Neural progenitor cell (in vitro differentiated cells): ENCODE data around the gene CCDC112. TPM values are rescaled to one million over a fixed set of nuclear protein-coding genes. Genes with fewer than 3 reads are reported as not detected.

Source experiments
- DNase-seq: peaks from one replicate; pipeline ENCODE4 v3.0.0-alpha.2; 2016; ENCODE audit warnings: low spot score
- H2AFZ ChIP-seq: fragments of 200-600 bp; sonication (generic); replicated peaks from 2 replicates; pipeline ENCODE4 v1.6.1; 2016; ENCODE audit warnings: antibody characterized with exemption
- H3F3A ChIP-seq: fragments of 200-600 bp; sonication (generic); 2 replicates; pipeline ENCODE4 v1.6.1; 2016; ENCODE audit warnings: antibody characterized with exemption, low read depth
- H3K27ac ChIP-seq: fragments of 200-600 bp; sonication (generic); 2 replicates; pipeline ENCODE4 v1.5.1; 2016; ENCODE audit warnings: mild to moderate bottlenecking
- H3K27me3 ChIP-seq: fragments of 200-600 bp; sonication (generic); 2 replicates; pipeline ENCODE4 v1.6.1; 2016; ENCODE audit warnings: mild to moderate bottlenecking, moderate library complexity
- H3K36me3 ChIP-seq: fragments of 200-600 bp; sonication (generic); 2 replicates; pipeline ENCODE4 v1.5.1; 2016
- H3K4me1 ChIP-seq: fragments of 200-600 bp; sonication (generic); 2 replicates; pipeline ENCODE4 v1.6.1; 2016; ENCODE audit warnings: mixed run types
- H3K4me2 ChIP-seq: fragments of 200-600 bp; sonication (generic); 2 replicates; pipeline ENCODE4 v1.6.1; 2016
- H3K4me3 ChIP-seq: fragments of 200-600 bp; sonication (generic); 2 replicates; pipeline ENCODE4 v1.5.1; 2016
- H3K79me2 ChIP-seq: fragments of 200-600 bp; sonication (generic); 2 replicates; pipeline ENCODE4 v1.6.1; 2016; ENCODE audit warnings: low read depth
- H3K9ac ChIP-seq: fragments of 200-600 bp; sonication (generic); 2 replicates; pipeline ENCODE4 v1.6.1; 2016
- H3K9me3 ChIP-seq: fragments of 200-600 bp; sonication (generic); 2 replicates; pipeline ENCODE4 v1.5.1; 2016; ENCODE audit warnings: low read depth
- H4K20me1 ChIP-seq: fragments of 200-600 bp; sonication (generic); 2 replicates; pipeline ENCODE4 v1.6.1; 2016; ENCODE audit warnings: low read depth
- H3K27ac Mint-ChIP-seq: 3 replicates; pipeline ENCODE4 v1.8.0; 2021; ENCODE audit warnings: mixed read lengths
- H3K27me3 Mint-ChIP-seq: 2 replicates; pipeline ENCODE4 v1.8.0; 2022; ENCODE audit warnings: low read depth, mild to moderate bottlenecking, inconsistent platforms, moderate library complexity, mixed read lengths; ENCODE audit not compliant: insufficient read depth
- H3K36me3 Mint-ChIP-seq: 3 replicates; pipeline ENCODE4 v1.8.0; 2021; ENCODE audit warnings: mixed read lengths
- H3K4me1 Mint-ChIP-seq: 3 replicates; pipeline ENCODE4 v1.8.0; 2021; ENCODE audit warnings: mixed read lengths
- H3K4me3 Mint-ChIP-seq: 3 replicates; pipeline ENCODE4 v1.8.0; 2021; ENCODE audit warnings: mild to moderate bottlenecking, moderate library complexity, mixed read lengths
- H3K9me3 Mint-ChIP-seq: 3 replicates; pipeline ENCODE4 v1.8.0; 2020; ENCODE audit warnings: mixed read lengths
- CTCF ChIP-seq: fragments of 200-600 bp; sonication (generic); IDR thresholded peaks from 2 replicates; pipeline ENCODE4 v1.5.1; 2017; ENCODE audit warnings: antibody characterized with exemption, mild to moderate bottlenecking
- EZH2 ChIP-seq: fragments of 200-600 bp; sonication (generic); IDR thresholded peaks from 2 replicates; pipeline ENCODE4 v1.6.1; 2017; ENCODE audit warnings: antibody characterized with exemption, mild to moderate bottlenecking, moderate library complexity
- EZH2phosphoT487 ChIP-seq: fragments of 200-600 bp; sonication (generic); IDR thresholded peaks from 2 replicates; pipeline ENCODE4 v1.6.1; 2017; ENCODE audit warnings: antibody characterized with exemption
- total RNA-seq: library from RNA; depleted of rRNA; stranded (reverse); fragments of >200 nt; gene quantifications from 2 replicates; pipeline ENCODE4 v1.2.3, GENCODE V29; 2015; ENCODE audit warnings: low replicate concordance

CCDC112 gene
- 22.0 and 33.6 TPM in 2 replicates for total RNA-seq

GRCh38 chr5:115296124-115297022 lies at the start of gene CCDC112:
TSS of gene CCDC112 (minus strand) at chr5:115296654. CDS start at chr5:115296543, 111 bp downstream.
- no peaks in the 10 kb centered on the region for H3K36me3 ChIP-seq
- peaks cover 19% of the 10 kb centered on the region for H3K36me3 Mint-ChIP-seq
- peak within 1 kb of the TSS; percentile 24 for H3K9ac ChIP-seq
- H3K9me3 Mint-ChIP-seq, result peaks cover 17% of the 10 kb centered on the region
- peak within 1 kb of the TSS; percentile 81 for H2AFZ ChIP-seq
- H4K20me1 ChIP-seq, result no peaks in the 10 kb centered on the region
- peak within 1 kb of the TSS; percentile 97 for H3K4me3 Mint-ChIP-seq
- peak within 1 kb of the TSS; percentile 71 for H3K4me3 ChIP-seq
- peak within 1 kb of the TSS; percentile 87 for H3K4me2 ChIP-seq
- H3F3A ChIP-seq, result peaks cover 7% of the 10 kb centered on the region
- no peak within 1 kb of the TSS for H3K27ac ChIP-seq
- peaks cover 9% of the 10 kb centered on the region for H3K4me1 ChIP-seq
- H3K4me1 Mint-ChIP-seq, result peaks cover 3% of the 10 kb centered on the region
- peak; percentile 25 for TF ChIP-seq EZH2
- TF ChIP-seq CTCF, result no peak
- H3K9me3 ChIP-seq, result no peaks in the 10 kb centered on the region
- peak; percentile 89 for DNase-seq
- peaks cover 41% of the 10 kb centered on the region for H3K79me2 ChIP-seq
- H3K27me3 Mint-ChIP-seq, result peaks cover 2% of the 10 kb centered on the region
- H3K27ac Mint-ChIP-seq, result peak within 1 kb of the TSS; percentile 38
- H3K27me3 ChIP-seq, result no peaks in the 10 kb centered on the region

- Mint-ChIP-seq H3K27ac (no peak overlapping the region), H3K4me1 (peaks cover 2% of the 10 kb centered on the region), H3K4me3 (no peak overlapping the region), H3K27me3 (peaks cover 5% of the 10 kb centered on the region), H3K9me3 (no peaks in the 10 kb centered on the region), H3K36me3 (no peaks in the 10 kb centered on the region)
- H3K4me2 ChIP-seq, result no peak overlapping the region
- no peaks in the 10 kb centered on the region for H3K36me3 ChIP-seq
- no peak overlapping the region for H3K4me3 ChIP-seq
- no peaks in the 10 kb centered on the region for H3K27me3 ChIP-seq
- no peak overlapping the region for H3K9ac ChIP-seq
- no peaks in the 10 kb centered on the region for H3F3A ChIP-seq
- H4K20me1 ChIP-seq, result no peaks in the 10 kb centered on the region
- H3K79me2 ChIP-seq, result no peaks in the 10 kb centered on the region
- H2AFZ ChIP-seq, result no peak overlapping the region
- H3K9me3 ChIP-seq, result no peaks in the 10 kb centered on the region
- H3K27ac ChIP-seq, result no peak overlapping the region
- no peak for DNase-seq
- TF ChIP-seq EZH2phosphoT487 (no peak), CTCF (no peak), EZH2 (no peak)
- H3K4me1 ChIP-seq, result no peaks in the 10 kb centered on the region
Measured at GRCh38 chr5:115345344-115345743, 48.9 kb upstream of the CCDC112 start.

GRCh38 chr5:115343855-115344254 lies 47.4 kb upstream of the CCDC112 start:
- H3K4me3 Mint-ChIP-seq, result no peak overlapping the region
- no peak overlapping the region for H3K9ac ChIP-seq
- H3F3A ChIP-seq, result no peaks in the 10 kb centered on the region
- no peak overlapping the region for H3K27ac ChIP-seq
- H3K36me3 ChIP-seq, result no peaks in the 10 kb centered on the region
- H3K36me3 Mint-ChIP-seq, result no peaks in the 10 kb centered on the region
- peaks cover 2% of the 10 kb centered on the region for H3K4me1 Mint-ChIP-seq
- H3K27ac Mint-ChIP-seq, result no peak overlapping the region
- no peaks in the 10 kb centered on the region for H3K9me3 Mint-ChIP-seq
- TF ChIP-seq EZH2phosphoT487 (no peak), CTCF (no peak), EZH2 (no peak)
- H3K4me1 ChIP-seq, result no peaks in the 10 kb centered on the region
- no peak overlapping the region for H3K4me2 ChIP-seq
- H3K4me3 ChIP-seq, result no peak overlapping the region
- H3K79me2 ChIP-seq, result no peaks in the 10 kb centered on the region
- H4K20me1 ChIP-seq, result no peaks in the 10 kb centered on the region
- no peak for DNase-seq
- no peak overlapping the region for H2AFZ ChIP-seq
- no peaks in the 10 kb centered on the region for H3K27me3 ChIP-seq
- no peaks in the 10 kb centered on the region for H3K9me3 ChIP-seq
- H3K27me3 Mint-ChIP-seq, result peaks cover 2% of the 10 kb centered on the region
